Measurements from ENCODE around the gene RSKR.
"Not testable (repeated sequence)": the region's sequence is repeated elsewhere in the genome, so short reads cannot be mapped to it uniquely, and the experiment has no call there.

Gene RSKR, protein sequence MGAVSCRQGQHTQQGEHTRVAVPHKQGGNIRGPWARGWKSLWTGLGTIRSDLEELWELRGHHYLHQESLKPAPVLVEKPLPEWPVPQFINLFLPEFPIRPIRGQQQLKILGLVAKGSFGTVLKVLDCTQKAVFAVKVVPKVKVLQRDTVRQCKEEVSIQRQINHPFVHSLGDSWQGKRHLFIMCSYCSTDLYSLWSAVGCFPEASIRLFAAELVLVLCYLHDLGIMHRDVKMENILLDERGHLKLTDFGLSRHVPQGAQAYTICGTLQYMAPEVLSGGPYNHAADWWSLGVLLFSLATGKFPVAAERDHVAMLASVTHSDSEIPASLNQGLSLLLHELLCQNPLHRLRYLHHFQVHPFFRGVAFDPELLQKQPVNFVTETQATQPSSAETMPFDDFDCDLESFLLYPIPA

DNA sequence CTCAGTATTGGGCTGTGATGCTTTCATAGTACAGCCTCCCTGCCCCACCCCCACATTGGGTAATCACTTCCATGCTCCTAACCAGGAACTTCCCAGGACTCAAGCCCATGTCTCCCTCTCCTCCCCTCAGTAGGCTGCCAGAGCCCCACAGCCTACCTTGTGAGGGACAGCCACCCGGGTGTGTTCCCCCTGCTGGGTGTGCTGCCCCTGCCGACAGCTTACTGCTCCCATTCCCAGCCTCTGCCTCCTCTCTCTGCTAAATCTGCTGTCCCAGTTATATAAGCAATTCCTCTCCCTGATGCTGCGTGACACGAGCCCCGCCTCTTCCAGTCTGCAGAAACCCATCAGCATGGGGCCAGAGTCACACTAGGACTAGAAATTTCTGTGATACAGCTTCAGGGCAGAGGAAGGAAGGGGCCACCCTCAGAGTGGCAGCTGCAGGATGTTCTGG, at the start of gene RSKR:
Gene RSKR (minus strand): TSS at position 255 of the 451 bp plus-strand sequence. CDS start 24 bp downstream, at position 231.
- no peak for DNase-seq

DNA sequence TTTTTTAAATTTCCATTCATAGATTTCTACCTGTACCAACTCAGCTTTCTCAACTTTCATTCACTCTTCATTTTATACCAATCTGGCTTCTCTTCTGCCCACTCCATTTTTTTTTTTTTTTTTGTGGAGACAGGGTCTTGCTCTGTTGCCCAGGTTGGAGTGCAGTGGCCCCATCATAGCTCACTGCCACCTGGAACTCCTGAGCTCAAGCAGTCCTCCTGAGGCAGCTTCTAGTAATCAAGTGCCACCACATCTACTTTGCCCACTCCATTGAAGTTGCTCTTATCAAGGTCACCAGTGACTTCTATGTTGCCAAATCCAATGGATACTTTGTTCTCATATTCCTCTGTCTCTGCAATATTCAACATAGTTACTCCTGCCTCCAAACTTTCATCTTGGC, 49.7 kb upstream of the RSKR start:
- no peak for DNase-seq

DNA sequence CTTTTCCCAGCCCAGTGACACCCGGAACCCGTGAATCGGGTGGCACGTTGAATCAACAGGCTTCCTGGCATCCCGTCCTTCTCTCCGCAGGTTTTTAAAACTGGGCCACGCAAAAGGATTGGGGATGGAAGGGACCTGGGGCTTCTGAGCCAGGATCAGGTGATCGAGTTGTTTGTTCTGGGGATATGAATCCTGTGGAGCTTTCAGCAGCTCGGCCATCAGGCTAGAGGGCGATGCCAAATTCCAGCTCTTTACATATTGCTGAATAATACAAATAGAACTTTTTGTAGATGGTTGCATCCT, 48.5 kb upstream of the RSKR start:
- no peak for DNase-seq

DNA sequence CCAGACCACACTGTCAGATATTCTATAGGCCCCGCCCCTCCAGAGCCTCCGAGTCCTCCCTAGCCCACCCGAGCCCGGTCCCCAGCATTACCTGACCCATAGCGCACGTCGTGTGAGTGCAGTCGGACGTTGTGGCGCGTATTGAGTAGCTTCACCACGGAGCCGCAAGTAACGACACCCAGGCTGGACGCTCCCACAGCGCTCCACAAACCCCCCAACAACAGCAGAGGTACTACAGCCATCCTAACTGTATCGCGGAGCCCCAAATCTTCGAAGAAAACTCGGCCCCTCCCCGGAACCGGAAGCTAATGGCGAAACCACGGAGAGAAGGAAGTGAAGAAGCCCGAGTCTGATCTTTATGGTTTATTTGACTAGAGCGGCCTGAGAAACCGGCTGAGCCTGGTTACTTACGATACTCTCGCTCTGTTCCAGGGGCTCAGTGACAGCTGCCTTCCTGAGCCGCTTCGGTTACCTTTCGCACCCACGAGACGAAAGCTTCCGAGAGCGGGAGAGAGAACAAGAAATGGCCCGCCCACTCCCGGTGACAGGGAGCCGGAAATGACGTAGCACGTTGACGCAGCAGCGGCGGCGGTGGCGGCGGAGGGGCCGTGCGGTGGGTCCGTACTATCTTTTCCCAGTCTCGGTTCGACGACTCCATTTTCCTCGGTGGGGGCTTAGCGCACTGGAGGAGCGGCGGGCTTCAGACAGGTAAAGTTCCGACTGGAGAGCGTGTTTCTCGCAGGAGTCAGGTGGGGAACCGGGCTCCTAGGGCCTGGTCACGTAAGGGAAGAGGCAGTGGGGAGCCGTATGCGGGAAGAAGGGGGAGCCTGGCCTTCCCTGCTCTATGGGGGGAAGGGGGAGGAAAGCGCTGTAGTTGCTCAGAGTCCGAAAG, 47.9 kb upstream of the RSKR start, which contains the start of the genes SDF2 and SUPT6H:
Gene SDF2 (minus strand): TSS at position 272 of the 892 bp plus-strand sequence. CDS start 30 bp downstream, at position 242.
Gene SUPT6H (plus strand): TSS at position 571 of the 892 bp plus-strand sequence. CDS start 11,197 bp downstream, outside the sequence.
- peak; percentile 92 for DNase-seq

DNA sequence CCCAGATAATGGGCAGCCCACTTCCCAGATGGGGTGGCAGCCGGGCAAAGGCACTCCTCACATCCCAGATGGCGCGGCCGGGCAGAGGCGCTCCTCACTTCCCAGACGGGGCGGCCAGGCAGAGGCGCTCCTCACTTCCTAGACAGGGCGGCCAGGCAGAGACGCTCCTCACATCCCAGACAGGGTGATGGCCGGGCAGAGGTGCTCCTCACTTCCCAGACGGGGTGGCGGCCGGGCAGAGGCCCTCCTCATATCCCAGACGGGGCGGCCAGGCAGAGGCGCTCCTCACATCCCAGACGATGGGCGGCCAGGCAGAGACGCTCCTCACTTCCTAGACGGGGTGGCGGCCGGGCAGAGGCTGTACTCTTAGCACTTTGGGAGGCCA, 45.5 kb upstream of the RSKR start:
- not testable (repeated sequence) for DNase-seq

DNA sequence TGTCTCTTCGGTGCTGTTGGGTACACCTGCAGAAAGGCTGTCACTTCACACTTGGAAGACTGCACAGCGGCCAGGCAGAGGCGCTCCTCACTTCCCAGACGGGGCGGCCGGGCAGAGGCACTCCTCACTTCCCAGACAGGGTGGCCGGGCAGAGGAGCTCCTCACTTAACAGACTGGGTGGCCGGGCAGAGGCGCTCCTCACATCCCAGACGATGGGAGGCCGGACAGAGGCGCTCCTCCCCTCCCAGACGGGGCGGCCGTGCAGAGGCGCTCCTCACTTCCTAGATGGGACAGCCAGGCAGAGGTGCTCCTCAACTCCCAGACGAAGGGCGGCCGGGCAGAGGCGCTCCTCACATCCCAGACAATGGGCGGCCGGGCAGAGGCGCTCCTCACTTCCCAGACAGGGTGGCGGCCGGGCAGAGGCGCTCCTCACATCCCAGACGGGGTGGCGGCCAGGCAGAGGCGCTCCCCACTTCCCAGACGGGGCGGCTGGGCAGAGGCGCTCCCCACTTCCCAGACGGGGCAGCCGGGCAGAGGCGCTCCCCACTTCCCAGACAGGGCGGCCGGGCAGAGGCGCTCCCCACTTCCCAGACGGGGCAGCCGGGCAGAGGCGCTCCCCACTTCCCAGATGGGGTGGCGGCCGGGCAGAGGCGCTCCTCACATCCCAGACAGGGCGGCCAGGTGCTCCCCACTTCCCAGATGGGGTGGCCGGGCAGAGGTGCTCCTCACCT, 44.9 kb upstream of the RSKR start:
- DNase-seq: not testable (repeated sequence)

DNA sequence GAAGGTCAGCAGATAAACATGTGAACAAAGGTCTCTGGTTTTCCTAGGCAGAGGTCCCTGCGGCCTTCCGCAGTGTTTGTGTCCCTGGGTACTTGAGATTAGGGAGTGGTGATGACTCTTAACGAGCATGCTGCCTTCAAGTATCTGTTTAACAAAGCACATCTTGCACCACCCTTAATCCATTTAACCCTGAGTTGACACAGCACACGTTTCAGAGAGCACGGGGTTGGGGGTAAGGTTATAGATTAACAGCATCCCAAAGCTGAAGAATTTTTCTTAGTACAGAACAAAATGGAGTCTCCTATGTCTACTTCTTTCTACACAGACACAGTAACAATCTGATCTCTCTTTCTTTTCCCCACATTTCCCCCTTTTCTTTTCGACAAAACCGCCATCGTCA, 44.4 kb upstream of the RSKR start:
- DNase-seq: not testable (repeated sequence)

DNA sequence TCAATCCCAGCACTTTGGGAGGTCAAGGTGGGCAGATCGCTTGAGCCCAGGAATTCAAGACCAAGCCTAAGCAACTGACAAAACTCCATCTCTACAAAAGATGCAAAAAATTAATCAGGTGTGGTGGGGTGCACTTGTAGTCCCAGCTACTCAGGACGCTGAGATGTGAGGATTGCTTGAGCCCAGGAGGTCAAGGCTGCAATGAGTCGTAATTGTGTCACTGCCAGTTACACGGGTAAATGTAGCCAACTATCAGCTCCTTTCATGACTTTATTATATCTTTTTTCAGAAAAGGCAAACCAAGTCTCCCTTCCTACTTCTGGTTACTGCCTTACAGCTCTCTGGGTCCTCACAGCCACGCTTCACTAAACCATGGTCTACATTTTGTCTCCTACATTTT, 43.8 kb upstream of the RSKR start:
- no peak for DNase-seq

DNA sequence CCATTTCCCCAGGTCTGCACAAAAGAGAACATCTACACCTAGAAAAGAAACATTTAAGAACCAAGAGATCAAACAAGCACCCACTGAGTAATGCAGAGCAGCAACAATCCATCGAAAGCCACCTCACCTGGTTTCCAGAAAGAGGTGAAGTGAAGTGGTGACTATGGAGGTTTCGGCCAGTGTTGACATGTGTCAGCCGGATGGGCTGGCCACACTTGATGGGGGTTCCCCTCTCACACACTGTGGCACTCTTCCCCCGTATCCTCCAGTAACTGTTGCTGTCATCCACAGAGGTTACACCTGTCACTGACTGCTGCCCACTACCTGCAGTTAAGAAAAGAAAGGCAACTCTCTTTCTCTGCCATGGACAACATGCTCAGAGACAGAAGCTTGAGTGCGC, 41.2 kb upstream of the RSKR start:
- DNase-seq: no peak

DNA sequence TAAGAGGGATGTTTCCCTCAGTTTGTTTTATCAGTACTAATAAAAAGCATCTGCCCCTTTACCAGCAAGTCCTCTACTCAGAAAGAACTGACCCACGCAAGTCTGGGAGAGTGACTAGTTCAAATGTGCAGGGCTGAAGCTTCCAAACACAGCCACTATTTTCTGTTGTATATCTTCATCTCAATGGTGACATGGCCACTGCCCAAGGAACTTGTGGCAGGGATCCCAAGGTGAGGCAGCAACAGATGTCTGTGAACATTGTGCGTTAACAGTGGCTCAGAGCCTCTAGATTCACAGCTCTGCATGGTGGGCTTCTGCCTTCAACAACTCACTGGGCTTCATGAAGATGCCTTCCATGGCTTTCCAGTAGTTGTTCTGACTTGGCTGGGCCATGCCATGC, 34.7 kb upstream of the RSKR start:
- DNase-seq: no peak

DNA sequence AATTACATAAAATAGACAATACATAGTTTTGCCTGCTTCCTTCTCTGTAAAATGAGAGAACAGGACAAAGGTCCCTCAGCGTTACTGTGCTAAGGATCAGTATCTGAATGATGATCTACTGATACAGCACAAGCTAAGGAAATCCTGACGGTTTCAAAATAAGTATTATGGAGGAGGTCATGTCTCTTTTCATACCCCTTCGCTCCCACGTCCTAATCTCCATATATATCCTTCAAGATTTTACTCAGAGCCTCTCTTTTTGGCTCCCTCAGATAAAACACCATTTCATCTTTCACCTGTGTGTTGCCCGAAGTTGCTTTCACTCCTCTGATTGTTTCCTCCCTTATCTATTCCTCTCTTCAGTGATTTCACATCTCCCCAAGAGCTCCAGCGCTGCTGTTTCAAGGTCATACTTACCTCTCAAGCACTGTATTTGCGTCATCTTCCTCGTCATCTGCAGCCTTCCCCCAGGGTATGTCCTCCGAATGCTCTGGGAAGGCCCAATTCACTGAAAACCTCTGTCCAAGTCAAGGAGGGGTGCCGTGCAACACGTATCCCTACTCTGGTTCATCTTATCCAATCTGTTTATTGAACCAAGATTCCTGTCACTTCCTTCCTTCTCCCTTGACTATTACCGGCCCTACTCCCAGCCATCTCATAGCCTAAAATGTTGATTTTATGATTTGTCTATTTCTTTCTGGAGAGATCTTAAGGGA, 32.2 kb upstream of the RSKR start:
- no peak for DNase-seq

DNA sequence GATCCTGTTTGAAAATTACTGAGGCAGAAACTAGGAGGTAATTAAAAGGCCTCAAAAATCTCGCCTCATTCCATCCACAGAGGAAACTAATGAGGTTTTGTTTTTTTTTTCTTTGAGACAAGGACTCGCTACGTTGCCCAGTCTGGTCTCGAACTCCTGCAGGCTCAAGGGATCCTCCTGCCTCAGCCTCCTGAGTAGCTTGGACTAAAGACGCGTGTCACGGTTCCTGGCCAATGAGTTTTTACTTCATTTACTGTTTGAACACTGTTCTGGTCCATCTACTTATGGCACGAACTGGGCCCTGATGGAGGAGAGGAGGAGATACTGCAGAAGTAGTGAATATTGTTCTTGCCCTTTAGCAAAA, 31.6 kb upstream of the RSKR start:
- DNase-seq: peak; percentile 5

DNA sequence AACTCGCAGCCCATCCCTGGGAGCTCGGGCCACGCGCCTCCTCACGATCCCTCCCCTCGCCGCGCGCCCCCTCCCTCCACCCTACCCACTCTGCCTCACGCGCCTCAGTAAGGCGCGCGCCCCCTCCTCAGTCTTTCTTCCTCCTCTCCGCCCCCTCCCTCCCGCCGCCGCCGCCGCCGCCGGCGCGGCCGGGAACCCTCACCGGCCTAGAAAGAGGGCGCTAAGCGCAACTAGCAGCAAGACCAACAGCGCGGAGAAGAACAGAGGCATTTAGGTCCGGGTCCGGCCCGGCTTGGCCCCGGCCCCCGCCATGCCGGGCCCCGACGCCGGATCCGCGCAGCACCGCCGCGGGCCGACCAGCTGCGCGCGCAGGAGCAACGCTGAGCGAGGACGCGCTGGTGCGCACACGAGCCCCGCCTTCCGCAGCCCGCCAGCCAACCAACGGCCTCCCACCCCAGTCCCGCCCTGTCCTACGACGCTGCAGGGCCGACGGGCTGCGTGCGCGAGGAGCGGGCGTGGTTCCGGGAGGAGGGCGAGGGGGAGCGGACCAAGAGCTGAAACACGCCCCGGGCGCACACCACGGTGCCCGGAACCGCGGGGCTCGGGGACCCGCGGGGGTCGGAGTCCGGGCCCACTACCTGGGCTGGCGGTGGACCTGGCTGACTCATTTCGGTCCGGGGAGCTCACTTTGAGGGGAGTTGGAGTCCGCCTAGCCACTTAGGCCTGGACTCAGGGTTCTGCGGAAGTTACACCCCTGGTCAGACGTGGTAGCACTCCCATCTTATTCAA, 31.0 kb upstream of the RSKR start, which contains the start of gene BLTP2:
Gene BLTP2 (minus strand): TSS at position 372 of the 789 bp plus-strand sequence. CDS start 102 bp downstream, at position 270.
- peak; percentile 97 for DNase-seq

DNA sequence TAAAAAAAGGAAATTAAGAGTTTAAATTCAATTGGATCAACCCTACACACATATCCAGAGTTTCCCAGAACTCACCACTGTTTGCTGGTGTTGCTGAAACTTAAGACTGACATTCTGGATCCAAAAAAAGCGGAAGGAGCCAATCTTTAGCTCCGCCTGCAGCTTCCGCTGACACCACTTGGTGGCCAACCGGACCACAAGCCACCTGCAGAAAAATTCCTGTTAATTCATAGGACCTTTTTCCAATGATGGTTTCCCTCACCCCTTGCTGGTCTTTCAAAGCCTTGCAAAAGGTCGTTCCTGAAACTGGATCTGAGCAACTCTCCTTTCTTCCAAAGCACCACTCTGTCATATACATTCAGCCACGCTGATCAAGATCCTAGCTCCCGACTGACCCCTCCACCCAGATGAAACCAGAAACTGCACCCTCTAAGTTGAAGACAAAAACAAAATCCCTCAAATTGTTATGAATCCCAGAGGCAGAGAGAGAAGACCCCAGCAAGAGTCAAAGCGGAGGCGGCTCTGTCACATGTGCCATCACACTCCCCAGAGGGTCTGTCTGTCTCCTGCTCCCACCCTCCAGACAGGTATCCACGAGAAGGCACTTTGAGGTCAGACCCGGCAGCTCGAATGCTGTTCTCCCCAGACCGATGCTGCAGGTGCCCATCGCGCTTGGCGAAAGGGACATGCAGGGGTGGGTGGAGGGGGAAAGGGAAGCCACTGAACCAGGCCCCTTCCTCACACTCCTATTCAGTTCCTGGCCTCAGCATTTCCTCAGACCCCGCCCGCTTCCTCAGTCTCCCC, 30.2 kb upstream of the RSKR start:
- peak; percentile 78 for DNase-seq

DNA sequence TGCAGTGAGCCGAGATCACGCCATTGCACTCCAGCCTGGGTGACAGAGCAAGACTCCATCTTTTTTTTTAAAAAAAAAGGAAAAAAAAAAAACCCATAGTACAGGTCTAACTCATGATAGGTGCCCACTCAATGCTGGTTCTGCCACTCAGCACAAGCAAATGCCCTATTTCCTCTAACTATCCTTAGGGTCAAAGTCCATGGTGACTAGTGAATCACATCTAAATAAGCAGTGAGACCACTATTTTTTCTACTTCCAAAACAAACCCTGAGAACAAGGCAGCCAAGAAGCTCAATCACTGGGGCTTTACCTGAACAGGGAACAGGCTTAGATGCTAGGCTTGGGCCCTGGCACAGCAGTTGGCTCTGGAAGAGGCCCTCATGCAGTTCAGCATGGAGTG, 27.6 kb upstream of the RSKR start:
- DNase-seq: no peak

DNA sequence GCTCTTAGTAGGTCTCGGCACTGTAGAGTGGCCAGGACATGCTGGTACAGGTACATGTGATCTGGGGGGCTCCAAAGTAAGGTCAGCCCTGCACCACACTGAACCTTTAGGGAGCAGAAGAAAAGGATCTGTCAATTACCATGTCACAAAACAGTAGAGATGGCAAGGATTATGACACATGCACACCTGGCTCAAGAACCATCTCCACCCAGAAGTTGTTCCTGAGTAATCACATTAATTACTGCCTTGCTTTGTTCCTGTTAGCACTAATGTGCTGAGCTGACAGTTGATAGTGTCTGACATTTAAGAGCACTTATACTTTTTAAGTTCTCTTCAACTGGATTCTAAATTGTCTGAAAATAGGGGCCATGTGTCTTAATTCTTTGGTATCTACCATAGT, 21.5 kb upstream of the RSKR start:
- DNase-seq: no peak

DNA sequence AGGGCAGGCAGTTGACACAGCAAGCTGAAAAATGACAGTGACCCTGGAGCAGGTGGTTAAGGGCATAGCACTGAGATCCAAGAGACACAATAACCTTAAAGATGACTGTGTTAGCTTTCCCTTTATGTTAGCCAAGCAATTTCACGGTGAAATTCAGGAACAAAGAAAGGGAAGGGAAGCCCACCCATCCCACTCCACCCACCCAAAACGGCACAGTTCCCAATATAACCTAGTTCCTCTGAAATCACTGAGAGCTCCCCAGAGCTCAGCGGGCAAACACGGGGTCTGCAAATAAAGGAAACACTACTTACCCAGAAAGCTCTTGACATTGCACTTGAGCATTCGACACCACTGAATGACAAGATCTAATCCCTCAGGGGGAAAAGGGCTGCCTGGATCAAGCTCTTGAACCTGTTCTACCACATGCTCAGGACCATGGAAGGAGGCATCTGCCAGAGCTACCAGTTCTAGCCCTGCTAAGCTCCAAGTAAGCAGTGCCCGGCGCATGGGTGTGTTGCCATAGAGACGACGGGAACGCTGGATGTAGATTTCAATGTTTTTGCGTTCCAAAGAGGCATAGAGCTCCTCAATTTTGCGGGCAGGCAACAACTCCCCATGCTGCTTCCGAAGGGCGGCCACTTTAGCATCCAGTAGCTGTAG, 20.4 kb upstream of the RSKR start:
- DNase-seq: no peak

DNA sequence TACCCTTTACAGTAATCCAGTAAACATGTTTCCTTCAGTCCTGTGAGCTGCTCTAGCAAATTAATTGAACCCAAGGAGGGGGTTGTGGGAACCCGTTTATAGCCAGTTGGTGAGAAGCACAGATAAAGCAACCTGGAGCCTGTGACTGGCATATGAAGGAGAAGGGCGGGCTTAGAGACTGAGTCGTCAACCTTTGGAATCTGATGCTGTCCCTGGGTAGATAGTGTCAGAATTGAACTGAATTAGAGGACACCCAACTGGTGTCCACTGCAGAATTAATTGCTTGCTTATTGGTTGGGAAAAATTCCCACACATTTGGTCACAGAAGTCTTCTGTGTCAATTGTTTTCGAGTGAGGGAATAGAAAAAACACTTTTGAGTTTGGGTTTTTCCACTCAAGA, 12.8 kb upstream of the RSKR start:
- no peak for DNase-seq

DNA sequence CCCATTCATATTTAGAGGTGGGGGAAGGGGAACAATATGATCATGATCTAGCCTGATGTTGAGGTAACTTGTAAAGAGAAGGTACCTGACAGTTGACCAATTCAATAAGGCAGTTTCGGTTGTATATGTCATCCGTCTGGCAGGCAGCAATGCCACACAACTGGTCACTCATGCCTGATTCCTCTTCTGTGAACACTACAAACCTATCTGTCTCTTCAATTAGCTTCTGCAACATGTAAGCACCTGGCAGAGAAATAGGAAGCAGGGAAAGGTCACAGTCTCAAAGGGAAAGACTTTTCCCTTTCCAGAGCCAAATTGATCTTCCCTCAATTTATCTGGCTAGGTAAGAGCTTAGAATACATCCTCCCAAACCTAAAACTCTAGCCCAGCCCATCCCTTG, 10.2 kb upstream of the RSKR start:
- DNase-seq: no peak

DNA sequence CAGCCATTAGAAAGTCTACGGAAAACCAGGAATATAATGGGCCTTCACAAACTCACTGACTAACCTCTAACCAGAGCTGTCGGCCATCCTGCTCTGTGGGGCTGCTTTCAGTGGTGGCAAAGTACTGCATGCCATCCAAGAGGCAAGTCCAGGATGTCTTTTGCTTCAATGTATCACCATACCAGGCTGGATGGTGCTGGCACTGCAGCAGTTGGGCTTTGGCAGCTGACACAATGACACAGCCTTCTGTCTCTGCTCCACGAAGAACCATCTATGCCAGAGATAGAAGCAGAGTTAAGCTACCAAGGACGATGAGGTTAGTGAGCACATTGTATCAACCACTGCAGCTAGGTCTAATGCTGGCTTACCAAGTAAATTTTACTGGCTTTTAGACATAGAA, 9.7 kb upstream of the RSKR start:
- DNase-seq: no peak
